Measurements from ENCODE around the gene SNAI3.

Gene SNAI3

DNA sequence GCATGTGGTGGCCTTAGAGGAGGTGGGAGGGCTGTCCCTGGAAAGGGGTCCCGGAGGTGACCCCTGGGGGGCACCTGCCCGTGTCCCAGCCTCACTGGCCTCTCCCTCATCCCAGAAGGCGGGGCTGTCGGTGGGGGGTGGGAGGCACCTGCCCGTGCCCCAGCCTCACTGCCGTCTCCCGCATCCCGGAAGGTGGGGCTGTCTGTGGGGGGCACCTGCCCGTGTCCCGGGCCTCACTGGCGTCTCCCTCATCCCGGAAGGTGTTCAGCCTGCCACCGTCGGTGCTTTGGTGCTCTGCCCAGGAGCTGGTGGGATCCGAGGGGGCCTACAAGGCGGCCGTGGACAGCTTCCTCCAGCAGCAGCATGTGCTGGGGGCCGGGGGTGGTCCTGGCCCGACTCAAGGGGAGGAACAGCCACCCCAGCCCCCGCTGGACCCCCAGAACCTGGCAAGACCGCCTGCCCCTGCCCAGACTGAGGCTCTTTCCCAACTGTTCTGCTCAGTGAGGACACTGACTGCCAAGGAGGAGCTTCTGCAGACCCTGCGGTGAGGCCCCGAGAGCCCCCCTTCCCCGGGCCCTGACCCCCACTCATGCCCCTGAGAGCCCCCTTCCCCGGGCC is 26.2 kb upstream of the SNAI3 start:
- ATAC-seq = no peak
- TF ChIP-seq ESRRG (CRISPR knock-in tag; IDR thresholded peaks at IDR 0.05) = no peak
- no peak for TF ChIP-seq TCF4 (CRISPR knock-in tag; IDR thresholded peaks at IDR 0.05; ENCODE audit: borderline replicate concordance)
- TF ChIP-seq CREB5 (CRISPR knock-in tag; IDR thresholded peaks at IDR 0.05; ENCODE audit: low read depth) = no peak
- TF ChIP-seq SNAI2 (CRISPR knock-in tag; IDR thresholded peaks at IDR 0.05) = no peak
- no peak for TF ChIP-seq ZNF565 (CRISPR knock-in tag; conservative IDR thresholded peaks at IDR 0.05; ENCODE audit: low read depth)
- no peak for TF ChIP-seq OSR1 (CRISPR knock-in tag; IDR thresholded peaks at IDR 0.05)
- TF ChIP-seq RARB (CRISPR knock-in tag; IDR thresholded peaks at IDR 0.05) = no peak
- TF ChIP-seq TOX (CRISPR knock-in tag; IDR thresholded peaks at IDR 0.05; ENCODE audit: borderline replicate concordance) = no peak
- TF ChIP-seq CSDC2 (CRISPR knock-in tag; IDR thresholded peaks at IDR 0.05) = no peak
- no peak for TF ChIP-seq PATZ1 (CRISPR knock-in tag; IDR thresholded peaks at IDR 0.05; ENCODE audit: borderline replicate concordance)
- no peak for TF ChIP-seq ZFP3 (CRISPR knock-in tag; IDR thresholded peaks at IDR 0.05)
- no peak for TF ChIP-seq TSHZ2 (CRISPR knock-in tag; IDR thresholded peaks at IDR 0.05)
- TF ChIP-seq, protein P1, sequence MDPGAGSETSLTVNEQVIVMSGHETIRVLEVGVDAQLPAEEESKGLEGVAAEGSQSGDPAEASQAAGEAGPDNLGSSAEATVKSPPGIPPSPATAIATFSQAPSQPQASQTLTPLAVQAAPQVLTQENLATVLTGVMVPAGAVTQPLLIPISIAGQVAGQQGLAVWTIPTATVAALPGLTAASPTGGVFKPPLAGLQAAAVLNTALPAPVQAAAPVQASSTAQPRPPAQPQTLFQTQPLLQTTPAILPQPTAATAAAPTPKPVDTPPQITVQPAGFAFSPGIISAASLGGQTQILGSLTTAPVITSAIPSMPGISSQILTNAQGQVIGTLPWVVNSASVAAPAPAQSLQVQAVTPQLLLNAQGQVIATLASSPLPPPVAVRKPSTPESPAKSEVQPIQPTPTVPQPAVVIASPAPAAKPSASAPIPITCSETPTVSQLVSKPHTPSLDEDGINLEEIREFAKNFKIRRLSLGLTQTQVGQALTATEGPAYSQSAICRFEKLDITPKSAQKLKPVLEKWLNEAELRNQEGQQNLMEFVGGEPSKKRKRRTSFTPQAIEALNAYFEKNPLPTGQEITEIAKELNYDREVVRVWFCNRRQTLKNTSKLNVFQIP (CRISPR knock-in tag; IDR thresholded peaks at IDR 0.05; ENCODE audit: borderline replicate concordance, low read depth) = no peak

DNA sequence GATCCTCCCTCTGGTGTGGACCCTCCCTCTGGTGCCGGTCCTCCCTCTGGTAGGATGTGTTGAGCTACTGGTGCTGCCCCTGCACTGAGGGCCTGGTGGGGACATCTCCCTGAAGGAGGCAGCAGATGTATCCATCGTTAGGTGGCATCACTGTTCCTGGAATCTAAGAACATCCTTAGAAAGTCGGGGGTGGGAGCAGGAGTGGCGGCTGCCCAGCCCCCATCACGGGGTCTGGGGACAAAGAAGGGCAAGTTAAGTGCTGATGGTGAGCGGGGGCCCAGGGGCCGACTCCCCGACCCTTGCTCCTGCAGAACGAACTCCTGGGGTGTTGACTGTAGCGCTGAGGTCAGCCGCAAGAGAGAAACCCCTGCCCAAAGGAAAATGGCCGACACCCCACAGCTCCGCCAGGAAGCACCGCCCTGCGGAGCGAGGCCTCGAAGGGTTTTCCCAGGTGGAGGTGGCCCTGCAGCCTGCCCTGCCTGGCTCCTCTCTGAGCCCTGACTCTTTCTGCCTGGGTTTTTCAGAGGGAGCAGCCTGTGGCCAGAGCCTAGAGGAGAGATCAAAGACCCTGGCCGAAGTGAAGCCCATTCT is 25.5 kb upstream of the SNAI3 start:
- TF ChIP-seq ZNF565 (CRISPR knock-in tag; conservative IDR thresholded peaks at IDR 0.05; ENCODE audit: low read depth) (no peak), ZNF70 (CRISPR knock-in tag; IDR thresholded peaks at IDR 0.05) (no peak)
- ATAC-seq = no peak

DNA sequence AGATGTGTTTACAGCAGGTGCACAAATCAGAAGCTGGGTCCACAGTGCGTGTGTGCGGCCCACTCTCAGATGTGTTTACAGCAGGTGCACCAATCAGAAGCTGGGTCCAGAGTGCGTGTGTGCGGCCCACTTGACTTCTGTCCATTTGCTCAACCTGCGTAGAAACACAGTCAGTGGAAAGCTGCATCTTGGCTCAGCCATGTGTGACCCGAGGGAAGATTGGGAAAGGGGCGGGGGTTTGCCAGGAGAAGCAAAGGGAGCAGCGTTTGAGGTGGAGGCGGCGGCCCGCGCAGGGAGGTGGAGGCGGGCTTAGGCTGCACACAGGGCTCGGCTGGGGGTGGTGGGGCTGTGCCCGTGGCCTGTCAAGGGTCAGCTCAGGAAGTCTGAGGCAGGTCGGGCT is 24.2 kb upstream of the SNAI3 start:
- TF ChIP-seq ZNF565 (CRISPR knock-in tag; conservative IDR thresholded peaks at IDR 0.05; ENCODE audit: low read depth) (no peak), CSRNP3 (CRISPR knock-in tag; IDR thresholded peaks at IDR 0.05) (no peak), TOX (CRISPR knock-in tag; IDR thresholded peaks at IDR 0.05; ENCODE audit: borderline replicate concordance) (no peak), ZNF8 (CRISPR knock-in tag; IDR thresholded peaks at IDR 0.05) (no peak), TCF4 (CRISPR knock-in tag; IDR thresholded peaks at IDR 0.05; ENCODE audit: borderline replicate concordance) (no peak), OSR1 (CRISPR knock-in tag; IDR thresholded peaks at IDR 0.05) (no peak), RARB (CRISPR knock-in tag; IDR thresholded peaks at IDR 0.05) (no peak), PPARA (CRISPR knock-in tag; IDR thresholded peaks at IDR 0.05; ENCODE audit: borderline replicate concordance) (no peak), GLIS3 (CRISPR knock-in tag; IDR thresholded peaks at IDR 0.05) (no peak), ZFP3 (CRISPR knock-in tag; IDR thresholded peaks at IDR 0.05) (no peak), CREB5 (CRISPR knock-in tag; IDR thresholded peaks at IDR 0.05; ENCODE audit: low read depth) (no peak), ESRRG (CRISPR knock-in tag; IDR thresholded peaks at IDR 0.05) (no peak), ARNTL (CRISPR knock-in tag; IDR thresholded peaks at IDR 0.05; ENCODE audit: borderline replicate concordance, low read depth) (no peak), ZFP30 (CRISPR knock-in tag; IDR thresholded peaks at IDR 0.05) (no peak), TSHZ2 (CRISPR knock-in tag; IDR thresholded peaks at IDR 0.05) (no peak)
- TF ChIP-seq, protein P1 (CRISPR knock-in tag; IDR thresholded peaks at IDR 0.05; ENCODE audit: borderline replicate concordance, low read depth) = no peak
- ATAC-seq = no peak
